HG02852 (cell line): Measurements from ENCODE around the gene MCU.

Experiments used
- ATAC-seq: cut with Tn5 transposase; IDR thresholded peaks from one replicate; pipeline ENCODE4 v1.9.1; 2021; ENCODE audit warnings: mild to moderate bottlenecking, moderate library complexity; ENCODE audit not compliant: unreplicated experiment

The MCU gene

GRCh38 chr10:72800741-72801092, 108.8 kb downstream of the MCU start:
- no peak for ATAC-seq

- ATAC-seq = no peak
These were observed 109.4 kb downstream of the MCU start for GRCh38 chr10:72801263-72801868.

DNA sequence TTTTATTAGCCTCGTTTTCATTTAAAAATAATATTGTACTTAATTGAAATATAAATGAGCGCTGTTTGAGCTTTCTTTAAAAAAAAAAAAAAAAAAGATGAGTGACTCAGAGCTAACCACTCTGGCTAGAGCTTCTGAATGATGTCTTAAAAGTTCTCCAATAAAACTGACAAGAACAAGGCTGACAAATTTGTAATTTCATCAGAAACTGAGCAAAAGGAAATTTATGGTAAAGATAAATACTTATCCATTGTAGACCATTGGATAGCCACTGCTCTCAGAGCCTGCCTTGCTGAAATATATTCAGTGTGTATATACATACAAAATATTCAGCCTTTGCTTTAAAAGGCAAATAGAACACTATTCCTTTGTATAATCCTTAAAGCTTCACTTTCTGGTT, 110.4 kb downstream of the MCU start:
- ATAC-seq = no peak

- no peak for ATAC-seq
These were observed 111.0 kb downstream of the MCU start for GRCh38 chr10:72802763-72803505.

GRCh38 chr10:72808001-72808400, 116.1 kb downstream of the MCU start:
- no peak for ATAC-seq

- ATAC-seq = no peak
These were observed 117.1 kb downstream of the MCU start for GRCh38 chr10:72809006-72809405.

DNA sequence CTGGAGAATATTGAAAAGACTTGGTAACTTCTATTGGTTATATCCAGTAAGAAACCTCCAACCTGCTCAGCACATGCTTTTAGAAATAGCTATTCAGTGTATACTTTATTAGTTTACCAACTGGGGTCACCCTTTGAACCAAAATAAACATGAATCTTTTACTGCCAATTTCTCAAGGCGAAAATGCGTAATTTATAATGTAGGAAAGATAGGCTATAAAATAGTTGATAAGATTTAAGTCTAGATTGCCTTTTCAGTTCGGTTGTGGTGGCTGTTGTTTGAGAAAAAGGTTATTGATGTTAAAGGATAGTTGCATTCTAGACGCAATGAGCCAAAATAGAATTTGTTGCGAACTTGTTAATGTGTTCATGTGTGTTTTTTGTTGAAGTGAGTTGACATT, 119.0 kb downstream of the MCU start:
- no peak for ATAC-seq

GRCh38 chr10:72812415-72812752, 120.4 kb downstream of the MCU start:
- ATAC-seq = no peak

DNA sequence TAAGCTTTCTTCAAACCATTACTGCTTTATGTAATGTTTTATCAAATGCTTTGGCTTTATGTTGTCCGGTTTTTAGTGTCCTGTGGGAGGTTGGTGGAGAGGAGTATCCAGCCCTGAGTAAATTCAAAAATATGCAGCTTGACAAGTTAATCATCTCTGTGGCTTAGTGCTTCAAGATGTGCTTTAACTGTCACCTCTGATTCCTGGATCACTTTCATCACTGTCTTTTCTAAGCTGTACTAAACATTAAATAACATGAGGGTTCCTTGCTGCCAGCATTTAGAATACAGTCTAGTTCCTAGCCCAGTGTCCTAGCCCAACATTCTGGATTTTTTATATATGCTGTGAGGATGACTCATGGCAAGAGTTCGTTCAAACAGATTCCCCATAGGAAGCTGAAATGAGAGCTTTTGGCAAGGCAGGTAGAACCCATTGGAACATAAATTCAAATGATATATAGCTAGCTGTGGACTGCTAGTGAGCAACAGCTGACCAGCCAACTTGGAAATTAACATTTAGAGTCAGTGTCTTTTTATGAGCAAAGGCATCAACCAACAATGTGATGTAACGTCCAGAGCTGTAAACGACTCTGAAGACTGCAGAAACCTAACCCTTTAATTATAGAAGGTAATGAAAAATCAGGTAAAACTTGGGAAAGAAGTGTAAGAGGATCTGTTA, 120.9 kb downstream of the MCU start:
- no peak for ATAC-seq

GRCh38 chr10:72814099-72814790, 122.3 kb downstream of the MCU start:
- ATAC-seq = no peak

- no peak for ATAC-seq
These were observed 124.6 kb downstream of the MCU start for GRCh38 chr10:72816565-72816964.

GRCh38 chr10:72818076-72818475, 126.1 kb downstream of the MCU start:
- ATAC-seq = no peak

GRCh38 chr10:72819053-72819452, 127.1 kb downstream of the MCU start:
- ATAC-seq = no peak

DNA sequence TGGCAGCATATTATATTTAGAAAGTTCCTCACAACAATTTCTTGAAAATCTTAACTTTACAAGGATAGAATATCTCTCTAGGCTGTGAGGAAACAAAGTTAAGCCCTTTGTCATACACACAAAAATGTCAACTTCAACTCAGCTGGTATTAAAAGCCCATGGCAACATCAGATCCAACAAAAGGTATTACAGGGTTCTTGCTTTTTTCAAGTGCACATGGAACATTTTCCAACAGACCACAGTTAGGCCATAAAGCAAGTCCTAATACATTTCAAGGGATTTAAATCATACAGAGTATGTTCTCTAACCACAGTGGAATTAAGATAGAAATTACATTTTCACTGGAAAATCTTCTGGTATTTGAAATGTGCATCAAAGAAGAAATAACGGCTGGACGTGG, 129.7 kb downstream of the MCU start:
- ATAC-seq = no peak

DNA sequence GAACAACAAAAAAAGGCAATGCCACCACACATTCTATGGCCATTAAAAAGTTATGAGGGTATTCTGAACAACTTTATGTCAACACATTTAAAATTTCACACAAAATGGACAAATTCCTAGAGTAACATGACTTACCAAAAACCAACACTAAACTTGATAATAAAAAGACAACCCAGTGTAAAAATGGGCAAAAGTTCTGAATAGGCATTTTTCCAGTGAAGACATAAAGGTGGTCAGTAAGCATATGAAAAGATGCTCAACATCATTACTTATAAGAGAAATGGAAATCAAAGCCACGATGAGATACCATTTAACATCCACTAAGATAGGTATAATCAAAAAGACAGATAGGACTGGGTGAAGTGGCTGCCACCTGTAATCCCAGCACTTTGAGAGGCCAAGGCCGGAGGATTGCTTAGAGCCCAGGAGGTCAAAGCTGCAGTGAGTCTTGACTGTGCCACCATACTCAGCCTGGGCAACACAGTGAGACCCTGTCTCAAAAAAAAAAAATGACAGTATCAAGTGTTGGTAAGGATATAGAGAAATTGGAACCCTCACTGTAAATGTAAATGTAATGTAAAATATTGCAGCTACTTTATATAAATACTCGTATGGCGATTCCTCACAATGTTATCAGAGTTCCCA, 130.5 kb downstream of the MCU start:
- no peak for ATAC-seq

DNA sequence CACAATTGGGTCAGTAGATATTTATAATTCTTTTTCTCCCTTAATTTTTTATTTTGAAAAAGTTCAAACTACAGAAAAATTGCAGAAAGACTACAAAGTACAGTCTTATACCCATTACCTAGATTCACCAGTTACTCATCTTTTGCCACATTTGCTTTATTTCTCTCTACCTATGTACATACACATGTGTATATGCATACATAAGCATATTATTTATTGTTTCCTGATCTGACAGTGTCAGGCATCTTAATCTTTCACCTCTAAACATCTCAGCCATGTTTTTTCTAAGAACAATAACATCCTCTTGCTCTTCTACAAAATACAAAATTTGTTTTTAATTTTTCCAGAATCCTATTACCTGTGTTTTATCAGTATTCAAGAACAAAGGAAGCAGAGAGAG, 133.2 kb downstream of the MCU start:
- ATAC-seq = no peak

- no peak for ATAC-seq
These were observed 134.4 kb downstream of the MCU start for GRCh38 chr10:72826346-72826745.

DNA sequence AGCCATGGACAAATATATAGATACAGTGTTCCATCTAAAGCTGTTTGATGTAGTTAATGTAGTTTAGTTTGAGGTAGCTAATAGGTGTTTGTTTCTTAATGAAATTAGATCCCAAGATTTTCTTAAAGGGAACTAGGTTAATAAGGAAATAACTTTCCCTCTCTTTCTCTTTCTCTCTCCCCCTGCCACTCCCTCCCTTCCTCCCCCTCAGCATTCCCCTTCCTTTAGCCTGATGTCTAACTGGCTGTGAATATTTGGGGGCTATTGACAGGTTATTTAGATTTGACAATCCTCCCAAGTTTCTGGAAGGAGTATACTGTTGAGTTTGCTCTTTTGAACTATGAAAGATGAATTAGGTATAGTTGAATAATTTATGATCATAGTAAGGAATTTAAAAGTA, 136.4 kb downstream of the MCU start:
- no peak for ATAC-seq

DNA sequence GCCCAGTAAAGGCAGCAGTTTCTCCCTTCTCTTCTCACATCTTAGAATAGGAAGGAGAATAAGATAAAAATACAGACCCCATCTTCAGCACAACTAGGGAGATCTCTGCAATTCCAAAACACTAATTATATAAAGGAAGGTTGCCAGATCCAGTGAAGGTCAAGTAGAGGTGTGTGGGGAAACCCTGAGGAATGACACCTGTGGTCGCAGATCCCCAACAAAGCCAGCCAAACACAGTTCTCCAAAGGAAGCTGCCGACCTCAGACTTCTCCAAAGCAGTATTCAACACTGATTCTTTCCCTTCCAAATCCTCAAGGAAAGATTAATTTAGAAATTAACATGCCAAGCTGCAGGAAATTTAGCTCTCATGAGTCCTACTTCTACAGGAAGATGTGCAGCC, 138.7 kb downstream of the MCU start:
- ATAC-seq = no peak

GRCh38 chr10:72831696-72832409, 139.9 kb downstream of the MCU start:
- no peak for ATAC-seq

DNA sequence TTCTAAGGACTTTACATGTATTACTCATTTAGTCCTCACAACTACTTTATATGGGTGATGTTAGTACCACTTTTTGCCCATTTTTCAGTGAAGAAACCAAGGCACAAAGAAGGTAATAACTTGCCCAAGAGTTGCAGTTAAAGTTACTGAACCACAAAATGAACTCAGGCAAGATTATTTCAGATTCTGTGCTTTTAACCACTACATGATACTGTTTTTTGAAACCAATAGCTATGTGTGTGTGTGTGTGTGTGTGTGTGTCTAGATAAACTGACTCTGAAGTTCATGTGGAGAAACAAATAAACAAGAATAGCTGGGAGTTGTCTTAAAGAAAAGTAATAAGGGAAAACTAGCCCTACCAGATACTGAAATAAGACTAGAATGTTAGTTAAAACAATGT, 140.8 kb downstream of the MCU start:
- ATAC-seq = no peak
